ENCODE measurements around the gene P2RY10.
"Not testable (repeated sequence)": the region's sequence is repeated elsewhere in the genome, so short reads cannot be mapped to it uniquely, and the experiment has no call there.

Gene P2RY10

GRCh38 chrX:78945186-78945912, at the start of gene P2RY10:
P2RY10 (plus strand) TSS chrX:78945391; CDS start chrX:78960521, 15,130 bp downstream.
- in situ Hi-C loops (cut with MboI; ENCODE audit: low sequenced_read_pairs) = no loop called here

- in situ Hi-C loops (cut with MboI; ENCODE audit: low sequenced_read_pairs) = no loop called here
Measured at GRCh38 chrX:78922754-78923153, 22.4 kb upstream of the P2RY10 start.

GRCh38 chrX:78923198-78924015, 21.8 kb upstream of the P2RY10 start:
- in situ Hi-C loops (cut with MboI; ENCODE audit: low sequenced_read_pairs) = no loop called here

- in situ Hi-C loops (cut with MboI; ENCODE audit: low sequenced_read_pairs) = no loop called here
Measured at GRCh38 chrX:78931814-78932213, 13.4 kb upstream of the P2RY10 start.

GRCh38 chrX:78934866-78935265, 10.3 kb upstream of the P2RY10 start:
- in situ Hi-C loops (cut with MboI; ENCODE audit: low sequenced_read_pairs) = no loop called here

- in situ Hi-C loops (cut with MboI; ENCODE audit: low sequenced_read_pairs) = no loop called here
Measured at GRCh38 chrX:78944351-78944750, 840 bp upstream of the P2RY10 start.

GRCh38 chrX:78946178-78946931, 1.2 kb downstream of the P2RY10 start:
- in situ Hi-C loops (cut with MboI; ENCODE audit: low sequenced_read_pairs) = no loop called here

- in situ Hi-C loops (cut with MboI; ENCODE audit: low sequenced_read_pairs) = no loop called here
Measured at GRCh38 chrX:78950009-78950835, 5.0 kb downstream of the P2RY10 start.

GRCh38 chrX:78957049-78957767, 12.0 kb downstream of the P2RY10 start:
- in situ Hi-C loops (cut with MboI; ENCODE audit: low sequenced_read_pairs) = no loop called here

- in situ Hi-C loops (cut with MboI; ENCODE audit: low sequenced_read_pairs) = no loop called here
Measured at GRCh38 chrX:78957768-78958130, 12.6 kb downstream of the P2RY10 start.

GRCh38 chrX:78958419-78959116, 13.4 kb downstream of the P2RY10 start:
- in situ Hi-C loops (cut with MboI; ENCODE audit: low sequenced_read_pairs) = no loop called here

- in situ Hi-C loops (cut with MboI; ENCODE audit: low sequenced_read_pairs) = no loop called here
Measured at GRCh38 chrX:78960888-78961287, 15.7 kb downstream of the P2RY10 start.

GRCh38 chrX:78964598-78964997, 19.4 kb downstream of the P2RY10 start:
- in situ Hi-C loops (cut with MboI; ENCODE audit: low sequenced_read_pairs) = no loop called here

- in situ Hi-C loops (cut with MboI; ENCODE audit: low sequenced_read_pairs) = no loop called here
Measured at GRCh38 chrX:78979789-78980464, 34.7 kb downstream of the P2RY10 start.

- in situ Hi-C loops (cut with MboI; ENCODE audit: low sequenced_read_pairs) = no loop called here
Measured at GRCh38 chrX:78989349-78989748, 44.2 kb downstream of the P2RY10 start.

GRCh38 chrX:78997870-78998558, 52.8 kb downstream of the P2RY10 start:
- in situ Hi-C loops (cut with MboI; ENCODE audit: low sequenced_read_pairs) = no loop called here

GRCh38 chrX:79007540-79007939, 62.3 kb downstream of the P2RY10 start:
- in situ Hi-C loops (cut with MboI; ENCODE audit: low sequenced_read_pairs) = not testable (repeated sequence)
